Parathyroid adenoma (tissue), 2 donors: ENCODE data around the gene CWC27.

Experiments used
- H2AFZ ChIP-seq: fragments of 300-600 bp; sonication (generic); one replicate; pipeline ENCODE4 v1.7.0; 2017; ENCODE audit warnings: antibody characterized with exemption, mild to moderate bottlenecking
- H3K27ac ChIP-seq: fragments of 300-600 bp; sonication (generic); one replicate; pipeline ENCODE4 v1.7.0; 2017
- H3K27me3 ChIP-seq: fragments of 300-600 bp; sonication (generic); one replicate; pipeline ENCODE4 v1.7.0; 2017; ENCODE audit warnings: low read length; ENCODE audit not compliant: control insufficient read depth, insufficient read depth
- H3K36me3 ChIP-seq: fragments of 300-600 bp; sonication (generic); one replicate; pipeline ENCODE4 v1.7.0; 2017; ENCODE audit warnings: low read length; ENCODE audit not compliant: control insufficient read depth, insufficient read depth
- H3K4me1 ChIP-seq: fragments of 300-600 bp; sonication (generic); one replicate; pipeline ENCODE4 v1.7.0; 2017; ENCODE audit warnings: control low read depth
- H3K4me2 ChIP-seq: fragments of 300-600 bp; sonication (generic); one replicate; pipeline ENCODE4 v1.7.0; 2017; ENCODE audit warnings: low read length
- H3K4me3 ChIP-seq: fragments of 300-600 bp; sonication (generic); one replicate; pipeline ENCODE4 v1.7.0; 2017; ENCODE audit warnings: low read depth, low read length
- H3K79me2 ChIP-seq: fragments of 300-600 bp; sonication (generic); one replicate; pipeline ENCODE4 v1.7.0; 2017; ENCODE audit warnings: control low read depth
- H3K9ac ChIP-seq: fragments of 300-600 bp; sonication (generic); one replicate; pipeline ENCODE4 v1.7.0; 2017; ENCODE audit warnings: mild to moderate bottlenecking
- H3K9me3 ChIP-seq: fragments of 300-600 bp; sonication (generic); one replicate; pipeline ENCODE4 v1.7.0; 2017; ENCODE audit warnings: low read length; ENCODE audit not compliant: control insufficient read depth
- CTCF ChIP-seq: fragments of 300-600 bp; sonication (generic); IDR thresholded peaks from one replicate; pipeline ENCODE4 v1.7.0; 2017; ENCODE audit warnings: antibody characterized with exemption, mild to moderate bottlenecking
- donor health status: primary hyperparathyroidism.

The CWC27 gene

GRCh38 chr5:64954518-64954917, 185.8 kb downstream of the CWC27 start:
- Histone ChIP-seq H3K9me3 (no peaks in the 10 kb centered on the region), H3K36me3 (no peaks in the 10 kb centered on the region), H3K9ac (no peak overlapping the region), H3K4me3 (no peak overlapping the region), H3K79me2 (no peaks in the 10 kb centered on the region), H2AFZ (no peak overlapping the region), H3K4me1 (no peaks in the 10 kb centered on the region), H3K4me2 (no peak overlapping the region), H3K27ac (no peak overlapping the region), H3K27me3 (no peaks in the 10 kb centered on the region)
- TF ChIP-seq CTCF, result no peak

- TF ChIP-seq CTCF, result peak; percentile 54
- Histone ChIP-seq H3K79me2 (no peaks in the 10 kb centered on the region), H2AFZ (no peak overlapping the region), H3K9ac (no peak overlapping the region), H3K4me1 (no peaks in the 10 kb centered on the region), H3K4me2 (no peak overlapping the region), H3K27me3 (no peaks in the 10 kb centered on the region), H3K36me3 (no peaks in the 10 kb centered on the region), H3K4me3 (no peak overlapping the region), H3K9me3 (no peaks in the 10 kb centered on the region), H3K27ac (no peak overlapping the region)
These were observed 190.1 kb downstream of the CWC27 start for GRCh38 chr5:64958757-64959391.

GRCh38 chr5:64963278-64963677, 194.5 kb downstream of the CWC27 start:
- Histone ChIP-seq H3K4me2 (no peak overlapping the region), H3K4me1 (no peaks in the 10 kb centered on the region), H3K9ac (no peak overlapping the region), H3K36me3 (no peaks in the 10 kb centered on the region), H2AFZ (no peak overlapping the region), H3K27ac (no peak overlapping the region), H3K79me2 (no peaks in the 10 kb centered on the region), H3K4me3 (no peak overlapping the region), H3K27me3 (no peaks in the 10 kb centered on the region), H3K9me3 (no peaks in the 10 kb centered on the region)
- TF ChIP-seq CTCF, result no peak

GRCh38 chr5:64968591-64969110, 199.9 kb downstream of the CWC27 start:
- no peak overlapping the region for H3K27ac ChIP-seq
- H3K27me3 ChIP-seq, result no peaks in the 10 kb centered on the region
- no peak for TF ChIP-seq CTCF
- no peaks in the 10 kb centered on the region for H3K4me1 ChIP-seq
- no peaks in the 10 kb centered on the region for H3K79me2 ChIP-seq
- no peak overlapping the region for H3K9ac ChIP-seq
- no peak overlapping the region for H2AFZ ChIP-seq
- H3K4me2 ChIP-seq, result no peak overlapping the region
- H3K36me3 ChIP-seq, result no peaks in the 10 kb centered on the region
- no peaks in the 10 kb centered on the region for H3K9me3 ChIP-seq
- H3K4me3 ChIP-seq, result no peak overlapping the region

- no peaks in the 10 kb centered on the region for H3K79me2 ChIP-seq
- no peak overlapping the region for H3K4me2 ChIP-seq
- no peaks in the 10 kb centered on the region for H3K4me1 ChIP-seq
- no peak overlapping the region for H3K27ac ChIP-seq
- no peaks in the 10 kb centered on the region for H3K27me3 ChIP-seq
- TF ChIP-seq CTCF, result no peak
- no peaks in the 10 kb centered on the region for H3K36me3 ChIP-seq
- no peak overlapping the region for H2AFZ ChIP-seq
- no peak overlapping the region for H3K9ac ChIP-seq
- H3K9me3 ChIP-seq, result no peaks in the 10 kb centered on the region
- H3K4me3 ChIP-seq, result no peak overlapping the region
These were observed 200.8 kb downstream of the CWC27 start for GRCh38 chr5:64969578-64969977.
